Kidney epithelial cell (primary cell): ENCODE results near the gene HAO1. TPM values are rescaled to one million over a fixed set of nuclear protein-coding genes. Genes with fewer than 3 reads are reported as not detected.

Experiments
- DNase-seq: peaks from one replicate; pipeline ENCODE4 v3.0.0-alpha.2; 2010; ENCODE audit warnings: low read depth
- H3K27me3 ChIP-seq: 2 replicates; pipeline ENCODE4 v1.6.0; 2011; ENCODE audit warnings: low read length; ENCODE audit not compliant: control insufficient read depth, insufficient read depth
- H3K36me3 ChIP-seq: 2 replicates; pipeline ENCODE4 v1.5.1; 2011; ENCODE audit warnings: low read length; ENCODE audit not compliant: control insufficient read depth, insufficient read depth
- H3K4me3 ChIP-seq: 2 replicates; pipeline ENCODE4 v1.5.1; 2011; ENCODE audit warnings: low read depth, mild to moderate bottlenecking, control low read depth, low read length
- CTCF ChIP-seq: IDR thresholded peaks from 2 replicates; pipeline ENCODE4 v1.5.1; 2011; ENCODE audit warnings: mild to moderate bottlenecking, moderate library complexity, low read length, control low read depth, inconsistent platforms; ENCODE audit not compliant: insufficient read depth, poor library complexity, severe bottlenecking
- total RNA-seq: library from RNA; depleted of rRNA; stranded (reverse); fragments of >200 nt; gene quantifications from 2 replicates; pipeline ENCODE4 v1.2.3, GENCODE V29; 2015

Gene HAO1
- not detected in 2 replicates for total RNA-seq

GRCh38 chr20:7940341-7940740, at the start of gene HAO1:
HAO1 (minus strand) TSS chr20:7940458; CDS start chr20:7940422, 36 bp downstream.
- H3K4me3 ChIP-seq, result no peak within 1 kb of the TSS
- no peaks in the 10 kb centered on the region for H3K36me3 ChIP-seq
- TF ChIP-seq CTCF, result no peak
- no peaks in the 10 kb centered on the region for H3K27me3 ChIP-seq
- no peak for DNase-seq

DNA sequence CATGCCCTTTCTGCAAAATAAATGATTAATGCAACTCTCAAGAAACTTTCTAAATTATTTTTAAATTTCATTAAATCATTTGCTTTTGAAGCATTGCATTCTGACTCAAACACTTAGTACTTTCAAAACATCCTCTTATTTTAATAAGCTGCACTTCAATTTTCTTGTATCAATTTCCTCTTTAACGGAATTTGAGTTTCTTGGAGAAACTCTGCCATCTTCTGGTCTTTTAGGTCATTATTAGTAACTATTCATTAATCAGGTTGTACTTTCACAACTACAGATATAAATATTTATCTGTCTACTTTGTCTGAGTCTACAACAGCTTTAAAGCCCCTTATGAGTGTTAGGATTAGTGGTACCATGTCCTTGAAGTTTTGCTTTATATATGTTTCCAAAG, 49.1 kb upstream of the HAO1 start:
- no peaks in the 10 kb centered on the region for H3K36me3 ChIP-seq
- H3K4me3 ChIP-seq, result no peak overlapping the region
- H3K27me3 ChIP-seq, result no peaks in the 10 kb centered on the region
- TF ChIP-seq CTCF, result no peak
- DNase-seq, result no peak

DNA sequence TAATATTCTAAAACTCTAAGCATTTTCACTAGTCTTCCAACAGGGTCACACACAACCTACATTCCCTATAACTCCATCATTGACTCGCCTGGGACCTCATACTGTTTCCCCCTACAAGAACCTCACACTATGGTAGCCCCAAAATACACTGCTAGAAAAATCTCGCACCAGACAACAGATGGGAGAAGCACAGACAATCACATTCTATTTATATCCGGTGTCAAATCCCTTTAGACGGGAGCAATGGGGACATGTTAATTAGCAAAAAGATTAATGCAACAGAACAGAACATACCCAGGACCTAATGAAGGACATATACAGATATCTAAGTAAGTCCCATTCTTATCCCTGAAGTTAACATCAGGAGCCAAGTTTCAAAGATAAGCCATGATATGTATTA, 45.7 kb upstream of the HAO1 start:
- no peak for TF ChIP-seq CTCF
- H3K27me3 ChIP-seq, result no peaks in the 10 kb centered on the region

DNA sequence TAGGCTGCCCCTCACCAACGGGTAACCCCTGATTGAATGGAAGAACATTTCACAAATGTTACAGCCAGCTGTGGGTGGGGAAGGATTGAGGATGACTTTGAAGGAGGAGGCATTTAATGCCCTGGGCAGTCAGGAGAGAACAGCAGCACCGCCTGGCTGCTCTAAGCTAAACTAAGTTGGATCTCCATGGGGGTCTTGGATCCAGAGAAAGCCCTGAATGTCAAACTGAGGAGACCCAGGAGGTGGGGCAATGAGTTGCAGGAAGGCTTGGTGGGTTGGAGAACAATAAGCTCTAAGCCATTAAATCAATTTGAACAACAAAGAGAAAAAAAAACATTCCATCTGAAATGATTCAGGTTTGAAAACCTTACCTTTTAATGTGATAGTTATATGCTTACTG, 43.9 kb upstream of the HAO1 start:
- Histone ChIP-seq H3K4me3 (no peak overlapping the region), H3K36me3 (no peaks in the 10 kb centered on the region), H3K27me3 (no peaks in the 10 kb centered on the region)
- TF ChIP-seq CTCF, result no peak
- no peak for DNase-seq

More for the DNA sequence above, 45.7 kb upstream of the HAO1 start:
- no peak overlapping the region for H3K4me3 ChIP-seq
- no peak for DNase-seq
- H3K36me3 ChIP-seq, result no peaks in the 10 kb centered on the region

GRCh38 chr20:7981374-7981773, 41.1 kb upstream of the HAO1 start:
- Histone ChIP-seq H3K36me3 (no peaks in the 10 kb centered on the region), H3K4me3 (no peak overlapping the region), H3K27me3 (no peaks in the 10 kb centered on the region)
- no peak for DNase-seq
- TF ChIP-seq CTCF, result no peak

- no peak overlapping the region for H3K4me3 ChIP-seq
- no peak for DNase-seq
- peak; percentile 63 for TF ChIP-seq CTCF
Measured at GRCh38 chr20:7980332-7981046, 40.2 kb upstream of the HAO1 start.

More at GRCh38 chr20:7980332-7981046, 40.2 kb upstream of the HAO1 start:
- Histone ChIP-seq H3K27me3 (no peaks in the 10 kb centered on the region), H3K36me3 (no peaks in the 10 kb centered on the region)
